Panc1 (cell line): ENCODE data around the gene DCDC2B.

Experiments
- POLR2AphosphoS5 ChIP-seq: IDR thresholded peaks from 2 replicates; pipeline ENCODE4 v1.6.1; 2012; ENCODE audit warnings: mild to moderate bottlenecking, low read depth, low read length, moderate library complexity
- TF ChIP-seq, protein P1 (sequence below): fragments of 450-650 bp; IDR thresholded peaks from 2 replicates; pipeline ENCODE4 v1.5.1; 2017; ENCODE audit warnings: mild to moderate bottlenecking

DNA sequence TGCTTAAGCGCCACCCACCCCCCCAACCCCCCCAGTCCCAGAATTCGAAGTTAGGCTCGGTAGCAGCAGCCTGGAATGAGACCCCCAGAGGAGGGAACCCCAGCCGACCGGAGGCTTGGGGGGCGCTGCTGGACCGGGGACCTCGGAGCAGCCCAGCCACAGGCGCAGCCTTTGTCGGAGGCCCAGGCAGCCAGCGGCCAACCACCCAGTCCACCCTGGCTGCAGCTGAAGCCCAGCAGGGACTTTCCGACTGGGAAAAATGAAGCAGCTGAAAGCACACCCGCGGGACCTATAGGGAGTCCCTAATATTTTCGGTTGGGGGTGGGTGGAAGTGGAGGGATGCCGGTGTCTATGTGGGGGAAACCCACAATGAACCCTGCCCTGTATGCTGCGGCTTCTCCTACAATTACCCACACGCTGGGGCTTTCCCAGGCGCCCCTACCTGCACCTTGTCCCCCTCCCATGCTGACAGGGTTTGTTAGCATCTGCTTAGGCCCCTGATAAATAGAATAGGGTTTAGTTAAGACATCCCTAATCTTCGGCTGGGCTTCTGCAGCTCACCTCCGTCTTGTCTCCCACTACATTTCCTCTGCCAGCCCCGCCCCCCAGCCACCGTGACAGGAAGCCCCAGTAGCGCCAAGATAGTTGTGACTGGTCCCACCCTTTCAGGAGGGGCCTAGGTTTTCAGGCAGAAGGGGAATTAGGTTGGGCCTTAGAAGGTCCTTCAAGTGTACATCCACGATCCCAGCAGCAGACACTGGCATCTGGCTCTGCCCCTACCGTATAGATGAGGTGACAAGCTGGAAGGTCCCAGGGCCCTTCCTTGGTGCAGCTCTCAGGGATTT is 7.7 kb upstream of the DCDC2B start:
- TF ChIP-seq, protein P1, sequence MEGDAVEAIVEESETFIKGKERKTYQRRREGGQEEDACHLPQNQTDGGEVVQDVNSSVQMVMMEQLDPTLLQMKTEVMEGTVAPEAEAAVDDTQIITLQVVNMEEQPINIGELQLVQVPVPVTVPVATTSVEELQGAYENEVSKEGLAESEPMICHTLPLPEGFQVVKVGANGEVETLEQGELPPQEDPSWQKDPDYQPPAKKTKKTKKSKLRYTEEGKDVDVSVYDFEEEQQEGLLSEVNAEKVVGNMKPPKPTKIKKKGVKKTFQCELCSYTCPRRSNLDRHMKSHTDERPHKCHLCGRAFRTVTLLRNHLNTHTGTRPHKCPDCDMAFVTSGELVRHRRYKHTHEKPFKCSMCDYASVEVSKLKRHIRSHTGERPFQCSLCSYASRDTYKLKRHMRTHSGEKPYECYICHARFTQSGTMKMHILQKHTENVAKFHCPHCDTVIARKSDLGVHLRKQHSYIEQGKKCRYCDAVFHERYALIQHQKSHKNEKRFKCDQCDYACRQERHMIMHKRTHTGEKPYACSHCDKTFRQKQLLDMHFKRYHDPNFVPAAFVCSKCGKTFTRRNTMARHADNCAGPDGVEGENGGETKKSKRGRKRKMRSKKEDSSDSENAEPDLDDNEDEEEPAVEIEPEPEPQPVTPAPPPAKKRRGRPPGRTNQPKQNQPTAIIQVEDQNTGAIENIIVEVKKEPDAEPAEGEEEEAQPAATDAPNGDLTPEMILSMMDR: no peak
- TF ChIP-seq POLR2AphosphoS5: no peak; the same call in 1 of the 2 replicates
